Right lobe of liver (tissue), 4 donors: ENCODE results near the gene SUN1.

Experiments
- POLR2A ChIP-seq: fragments of 450-650 bp; IDR thresholded peaks from one replicate; pipeline ENCODE4 v1.6.1; 2017; ENCODE audit warnings: antibody characterized with exemption, mild to moderate bottlenecking
- TF ChIP-seq, protein P1 (sequence below), 4 donors: fragments of 200-600 bp in 3 of 4; fragments of 450-650 bp in 1 of 4; IDR thresholded peaks; one replicate each; pipeline versions ENCODE4 v1.5.1 to v1.8.0; 2016 to 2022; ENCODE audit warnings: antibody characterized with exemption in 4 of 4, mild to moderate bottlenecking in 2 of 4
- donor health status: DM: no; HTN: no; CAD: no.
- donor health status: DM: no; HTN: no; CAD: no.
- donor health status: DM: no; HTN: yes; CAD: no.

GRCh38 chr7:835021-835420, 2.7 kb downstream of the SUN1 start:
- TF ChIP-seq, protein P1, sequence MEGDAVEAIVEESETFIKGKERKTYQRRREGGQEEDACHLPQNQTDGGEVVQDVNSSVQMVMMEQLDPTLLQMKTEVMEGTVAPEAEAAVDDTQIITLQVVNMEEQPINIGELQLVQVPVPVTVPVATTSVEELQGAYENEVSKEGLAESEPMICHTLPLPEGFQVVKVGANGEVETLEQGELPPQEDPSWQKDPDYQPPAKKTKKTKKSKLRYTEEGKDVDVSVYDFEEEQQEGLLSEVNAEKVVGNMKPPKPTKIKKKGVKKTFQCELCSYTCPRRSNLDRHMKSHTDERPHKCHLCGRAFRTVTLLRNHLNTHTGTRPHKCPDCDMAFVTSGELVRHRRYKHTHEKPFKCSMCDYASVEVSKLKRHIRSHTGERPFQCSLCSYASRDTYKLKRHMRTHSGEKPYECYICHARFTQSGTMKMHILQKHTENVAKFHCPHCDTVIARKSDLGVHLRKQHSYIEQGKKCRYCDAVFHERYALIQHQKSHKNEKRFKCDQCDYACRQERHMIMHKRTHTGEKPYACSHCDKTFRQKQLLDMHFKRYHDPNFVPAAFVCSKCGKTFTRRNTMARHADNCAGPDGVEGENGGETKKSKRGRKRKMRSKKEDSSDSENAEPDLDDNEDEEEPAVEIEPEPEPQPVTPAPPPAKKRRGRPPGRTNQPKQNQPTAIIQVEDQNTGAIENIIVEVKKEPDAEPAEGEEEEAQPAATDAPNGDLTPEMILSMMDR (IDR thresholded peaks at IDR 0.05) = no peak
- TF ChIP-seq POLR2A = no peak
